ENCODE data around the gene MAGI2.

GRCh38 chr7:78751253-78751652 is 702.2 kb downstream of the MAGI2 start:
- TF ChIP-seq ZBTB40 (IDR thresholded peaks at IDR 0.05) (no peak), ZBTB40 (CRISPR knock-in tag; IDR thresholded peaks at IDR 0.05) (no peak), SAFB2 (CRISPR knock-in tag; IDR thresholded peaks at IDR 0.05; ENCODE audit: borderline replicate concordance, low read depth) (no peak), CTCF (CRISPR knock-in tag; IDR thresholded peaks at IDR 0.05) (no peak), POLR2A (IDR thresholded peaks at IDR 0.05; ENCODE audit: insufficient read depth in 1 of 2, low read depth in 2 of 2, low read length in 2 of 2) (no peak)
